Measurements from ENCODE around the gene SCCPDH.

The SCCPDH gene

DNA sequence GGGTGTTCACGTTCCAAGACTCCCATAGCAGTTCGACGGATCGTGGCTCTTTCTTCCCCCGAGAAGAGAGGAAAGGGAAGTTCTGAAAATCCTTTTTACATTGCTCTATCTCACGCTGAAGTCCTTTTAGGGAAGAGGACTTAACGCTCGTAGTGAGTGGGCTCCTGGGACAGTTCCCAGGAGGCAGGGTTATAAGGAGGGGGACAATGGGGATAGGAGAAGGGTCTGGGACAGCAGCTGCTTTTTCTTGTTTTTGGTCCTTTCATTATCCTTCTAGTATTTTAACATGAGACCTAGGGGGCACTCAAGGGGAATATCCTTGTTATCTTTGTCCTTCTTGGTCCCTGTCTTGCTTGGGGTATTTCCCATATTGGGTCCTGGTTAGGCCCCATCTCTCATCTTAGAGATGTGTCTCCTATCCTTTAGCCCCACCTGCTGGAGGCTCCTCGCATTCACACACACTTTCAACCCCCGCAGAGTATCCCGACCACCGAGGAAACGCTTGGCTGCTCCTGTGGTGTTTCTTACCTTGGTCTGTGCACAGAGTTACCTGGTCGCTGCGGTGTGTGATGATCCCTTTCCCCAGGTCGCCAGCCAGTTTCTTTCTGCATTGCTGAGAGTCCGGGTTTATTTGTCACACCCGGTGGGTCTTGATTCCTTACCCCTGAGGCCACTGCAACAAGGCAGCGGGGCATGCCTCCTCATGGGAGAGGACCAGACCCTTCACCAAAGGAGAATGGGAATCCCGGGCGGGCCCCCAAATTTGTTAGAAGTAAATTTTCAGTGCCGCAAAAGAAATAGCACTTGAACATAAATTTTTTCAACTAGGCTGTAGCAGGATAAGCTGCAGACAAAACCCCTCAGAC is 29.7 kb downstream of the SCCPDH start:
- peak; percentile 45 for DNase-seq

DNA sequence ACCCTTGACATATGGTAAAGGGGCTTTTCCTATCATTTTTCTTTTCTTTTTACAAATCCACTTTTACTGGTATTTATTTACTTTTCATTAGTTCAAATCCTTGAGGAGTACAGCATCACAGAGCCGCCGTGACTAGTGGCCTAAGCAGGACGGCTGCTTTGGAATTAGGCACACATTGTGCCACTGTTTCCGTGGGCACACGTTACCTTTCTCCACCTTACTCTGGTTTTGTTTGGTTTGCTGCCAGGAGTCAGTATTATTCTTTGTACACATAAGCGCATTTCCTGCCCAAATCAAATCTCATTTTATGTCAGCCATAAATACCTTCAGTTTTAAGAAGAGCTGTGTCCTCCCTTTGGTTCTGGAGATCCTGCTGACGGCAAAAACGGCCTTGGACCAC is 31.2 kb downstream of the SCCPDH start:
- DNase-seq: no peak

DNA sequence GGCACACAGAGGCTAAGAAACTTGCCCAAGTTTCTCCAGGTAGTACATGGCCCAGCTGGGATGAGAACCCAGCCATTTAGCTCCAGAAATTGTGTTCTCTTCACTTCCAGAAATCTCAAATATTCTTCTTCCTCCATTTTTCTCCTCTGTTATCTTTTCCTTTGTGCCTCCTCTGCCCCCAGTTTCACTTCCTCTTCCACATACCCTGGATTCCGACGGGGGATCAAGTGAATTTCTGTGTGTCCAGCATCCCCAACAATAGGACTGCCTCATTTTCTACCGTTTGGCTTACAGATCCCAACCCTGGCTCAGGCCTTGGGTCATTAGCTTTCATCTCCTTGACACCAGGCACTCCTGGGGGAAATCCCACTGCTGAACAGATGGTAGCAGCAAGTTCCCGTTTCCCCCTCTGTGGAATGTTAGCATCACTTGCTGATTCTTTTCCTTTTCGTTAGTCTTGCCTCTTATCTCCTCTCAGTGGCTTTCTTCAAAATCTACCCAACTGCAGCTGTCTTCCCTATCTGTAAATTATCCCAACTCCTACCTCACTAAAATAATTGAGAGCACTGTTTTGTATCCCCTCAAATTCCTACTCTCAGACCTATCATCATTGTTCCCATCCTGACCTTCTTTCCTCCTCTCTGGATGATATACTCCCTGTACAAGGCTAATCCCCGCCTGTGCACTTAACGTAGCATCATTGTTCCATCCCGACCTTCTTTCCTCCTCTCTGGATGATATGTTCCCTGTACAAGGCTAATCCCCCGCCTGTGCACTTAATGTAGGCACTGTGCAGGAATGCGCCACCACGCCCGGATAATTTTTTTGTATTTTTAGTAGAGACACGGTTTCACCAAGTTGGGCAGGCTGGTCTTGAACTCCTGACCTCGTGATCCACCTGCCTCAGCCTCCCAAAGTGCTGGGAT is 36.5 kb downstream of the SCCPDH start:
- DNase-seq: peak; percentile 65

DNA sequence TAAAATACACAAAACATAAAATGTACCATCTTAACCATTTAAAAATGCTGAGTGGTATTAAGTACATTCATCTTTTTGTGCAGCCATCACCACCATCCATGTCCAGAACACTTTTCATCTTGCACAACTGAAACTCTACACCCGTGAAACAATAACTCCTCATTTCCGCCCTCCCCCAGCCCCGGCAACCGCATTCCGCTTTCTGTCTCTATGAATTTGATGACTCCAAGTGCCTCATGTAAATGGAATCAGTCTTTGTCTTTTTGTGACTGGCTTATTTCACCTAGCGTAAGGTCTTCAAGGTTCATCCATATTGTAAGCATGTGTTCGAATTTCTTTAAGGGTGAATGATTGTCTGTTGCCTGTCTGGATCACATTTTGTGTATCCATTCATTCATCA is 37.2 kb downstream of the SCCPDH start:
- DNase-seq: no peak

DNA sequence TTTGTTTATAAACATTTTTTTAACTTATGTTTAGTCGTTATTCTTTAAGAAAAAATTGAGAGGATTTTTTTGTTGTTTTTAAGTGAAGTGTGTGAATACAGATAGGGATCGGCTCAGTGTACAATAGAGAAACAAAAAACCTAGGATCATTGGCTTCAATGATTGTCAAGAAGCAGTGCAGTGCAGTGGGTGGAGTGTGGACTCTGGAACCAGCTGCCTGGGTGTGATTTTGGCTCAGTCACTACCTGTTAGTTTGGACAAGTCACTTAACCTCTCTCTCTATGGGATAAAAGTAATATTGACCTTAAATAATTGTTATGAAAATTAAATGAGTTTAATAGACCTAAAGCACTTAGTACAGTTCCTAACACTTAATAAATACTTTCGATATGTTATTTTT is 41.3 kb downstream of the SCCPDH start:
- DNase-seq: no peak

DNA sequence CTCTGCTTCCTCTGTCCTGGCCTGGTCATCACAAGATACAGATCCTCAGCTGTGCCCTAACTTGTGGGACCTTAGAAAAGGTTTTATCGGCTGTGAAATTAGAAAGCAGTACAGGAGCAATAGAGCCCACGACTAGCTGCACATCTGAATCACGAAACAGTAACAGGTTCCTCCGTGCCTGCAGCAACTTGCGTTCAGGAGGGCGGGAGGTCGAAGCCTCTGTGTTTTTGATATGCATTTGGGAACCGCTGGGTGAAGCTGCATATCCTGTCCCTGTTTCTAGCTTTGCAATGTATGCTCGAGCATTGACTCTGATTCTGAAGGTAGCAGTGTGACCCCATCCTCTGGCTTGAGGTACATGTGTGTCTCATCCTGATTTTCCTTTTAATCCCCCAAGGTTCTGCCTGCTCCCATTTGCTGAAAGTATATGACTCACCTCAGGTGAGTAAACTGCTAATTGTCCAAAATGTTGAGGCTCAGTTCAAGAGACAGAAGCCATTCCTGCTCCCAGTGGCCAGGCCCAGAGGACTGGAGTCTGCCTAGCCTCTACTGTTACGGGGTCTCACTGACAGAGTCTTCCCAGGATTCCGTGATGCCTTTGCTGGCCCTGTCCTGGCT is 44.3 kb downstream of the SCCPDH start:
- no peak for DNase-seq

DNA sequence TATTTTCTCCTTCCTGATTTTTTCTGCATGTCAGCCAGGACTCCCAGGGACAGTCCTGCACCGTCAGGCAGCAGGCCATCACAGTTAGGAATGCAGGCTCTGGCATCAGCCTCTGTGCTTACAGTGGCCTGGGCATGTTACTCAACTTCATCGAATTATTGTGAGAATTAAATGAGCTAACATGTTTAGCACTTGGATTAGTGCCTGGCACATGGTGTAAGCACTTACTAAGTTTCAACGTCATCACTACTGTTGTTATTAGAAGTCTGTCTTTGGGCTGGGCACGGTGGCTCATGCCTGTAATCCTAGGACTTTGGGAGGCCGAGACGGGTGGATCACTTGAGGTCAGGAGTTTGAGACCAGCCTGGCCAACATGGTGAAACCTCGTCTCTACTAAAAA is 45.1 kb downstream of the SCCPDH start:
- DNase-seq: no peak

DNA sequence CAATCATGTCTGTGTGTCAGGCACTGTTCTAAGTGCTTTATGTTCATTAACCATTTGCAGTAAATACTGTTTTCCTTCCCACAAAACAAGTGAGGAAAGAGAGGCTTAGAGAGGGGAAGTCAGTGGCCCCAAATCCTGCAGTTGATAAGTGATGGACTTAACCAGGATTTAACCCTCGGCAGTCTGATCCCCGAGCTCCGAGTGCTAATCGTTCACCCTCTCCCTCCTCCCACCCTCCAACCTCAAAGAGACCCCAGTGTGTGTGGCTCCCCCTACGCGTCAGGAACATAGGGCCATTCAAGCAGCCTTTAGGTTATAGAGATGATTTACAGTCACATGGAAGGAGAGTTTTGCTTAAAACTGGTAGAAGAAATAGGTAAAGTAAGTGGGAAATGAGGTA is 47.2 kb downstream of the SCCPDH start:
- DNase-seq: no peak

DNA sequence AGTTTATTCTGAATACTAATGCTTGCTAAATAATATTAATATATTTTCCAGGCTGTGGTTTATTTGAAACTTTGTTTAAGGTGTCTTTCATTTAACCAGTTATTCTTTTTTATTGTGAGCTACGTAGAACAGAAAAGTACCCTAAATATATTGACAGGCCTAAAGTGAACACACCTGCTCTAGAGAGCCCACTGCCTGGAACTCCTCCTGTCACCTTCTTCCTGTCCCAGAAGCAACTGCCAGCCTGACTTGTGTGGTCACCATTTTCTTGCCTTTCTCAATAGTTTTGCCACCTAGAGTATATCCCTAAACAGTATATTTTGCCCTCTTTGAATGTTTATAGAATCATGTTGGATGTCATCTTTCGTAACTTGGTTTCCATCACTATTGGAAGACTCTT is 48.5 kb downstream of the SCCPDH start:
- DNase-seq: no peak

DNA sequence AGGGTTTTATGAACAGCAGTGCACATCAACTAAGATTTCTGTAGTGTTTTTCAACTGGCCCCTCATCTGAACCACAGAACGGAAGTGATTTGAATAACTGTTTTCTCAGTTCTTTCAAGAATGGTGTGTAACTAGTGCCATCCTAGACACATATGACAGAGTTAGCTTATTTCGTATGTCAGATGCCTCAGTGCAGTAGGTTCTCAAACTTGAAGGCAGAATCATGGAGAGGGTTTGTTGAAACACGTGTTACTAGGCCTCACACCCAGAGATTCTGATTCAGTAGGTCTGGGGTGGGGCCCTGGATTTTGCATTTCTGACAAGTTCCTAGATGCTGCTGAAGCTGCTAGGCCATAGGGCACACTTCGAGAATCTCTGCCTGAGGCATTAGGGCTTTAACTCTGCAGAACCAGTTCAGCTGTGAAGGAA is 49.0 kb downstream of the SCCPDH start:
- no peak for DNase-seq

DNA sequence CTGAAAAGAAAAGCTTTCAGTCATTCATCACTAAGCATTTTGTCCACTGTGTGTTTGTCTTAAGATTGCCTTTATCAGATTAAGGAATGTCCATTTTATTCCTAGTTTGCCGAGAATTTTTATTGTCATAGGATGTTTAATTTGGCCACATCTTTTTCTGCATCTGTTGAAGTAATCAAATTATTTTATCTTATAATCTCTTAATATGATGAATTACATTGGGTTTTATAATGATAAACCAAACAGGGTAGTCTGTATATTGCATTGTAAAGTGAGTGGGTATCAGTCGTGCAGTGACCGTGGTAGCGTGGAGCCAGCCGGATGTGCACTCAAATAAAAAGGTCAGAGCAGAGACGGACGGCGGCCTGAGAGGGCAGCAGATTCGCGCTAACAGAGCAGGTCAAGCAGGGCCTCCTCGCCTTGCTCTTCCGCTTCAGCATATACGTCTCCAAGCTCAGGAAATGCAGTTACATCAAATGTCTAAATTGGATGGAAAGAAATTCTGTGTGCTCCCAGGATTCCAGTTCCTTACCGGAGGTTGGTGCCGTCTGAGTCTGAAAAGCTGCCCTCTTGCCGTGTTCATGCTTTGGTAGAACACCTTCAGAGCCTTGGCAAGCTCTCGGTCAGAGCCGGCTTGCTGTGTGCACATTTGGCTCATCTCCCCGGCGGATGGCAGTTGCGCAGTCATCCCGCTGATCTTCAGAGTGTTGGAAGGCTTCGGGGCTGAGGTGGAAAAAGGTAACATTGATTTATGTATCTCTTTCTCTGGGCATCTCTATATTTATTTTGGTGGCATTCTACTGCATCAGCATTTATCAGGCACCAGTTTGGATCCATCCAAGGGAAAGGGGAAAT is 51.5 kb downstream of the SCCPDH start:
- DNase-seq: no peak

DNA sequence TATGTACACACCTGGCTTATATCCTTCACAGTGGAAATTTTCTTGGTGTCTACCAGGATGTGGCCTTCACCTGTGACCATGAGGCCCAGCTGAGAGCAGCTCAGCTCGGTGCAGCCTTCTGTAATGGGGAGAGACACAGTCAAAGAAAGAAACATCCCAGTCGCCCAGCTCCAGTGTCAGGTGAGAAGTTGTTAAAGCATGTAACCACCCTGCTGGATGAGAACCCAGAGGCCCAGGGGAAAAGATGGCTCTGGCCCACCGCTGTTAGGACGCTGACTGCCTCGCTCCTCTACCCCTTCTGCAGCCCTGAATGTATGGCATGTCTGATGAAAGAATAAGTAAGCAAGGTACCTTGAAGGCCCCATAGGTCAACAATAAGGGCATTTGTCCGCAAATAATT is 52.7 kb downstream of the SCCPDH start:
- DNase-seq: no peak

DNA sequence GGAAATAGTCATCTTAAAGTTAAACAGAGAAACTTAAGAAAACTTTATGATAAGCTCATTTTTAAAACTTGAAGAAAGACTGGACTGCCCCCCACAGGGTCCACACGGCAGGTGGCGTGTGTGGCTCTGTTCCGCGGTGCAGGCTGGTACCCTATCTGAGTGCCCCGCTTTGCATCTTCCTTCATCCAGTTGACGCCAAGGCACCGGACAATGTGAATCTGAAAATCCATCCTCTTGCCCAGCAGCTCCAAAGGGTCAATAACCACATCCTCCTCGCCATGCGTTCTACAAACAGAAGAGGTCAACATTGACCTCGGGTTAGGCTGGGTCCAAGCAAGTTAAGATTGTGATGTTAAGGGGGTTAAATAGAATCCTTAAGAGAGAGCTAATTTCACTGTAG is 54.5 kb downstream of the SCCPDH start:
- DNase-seq: no peak

DNA sequence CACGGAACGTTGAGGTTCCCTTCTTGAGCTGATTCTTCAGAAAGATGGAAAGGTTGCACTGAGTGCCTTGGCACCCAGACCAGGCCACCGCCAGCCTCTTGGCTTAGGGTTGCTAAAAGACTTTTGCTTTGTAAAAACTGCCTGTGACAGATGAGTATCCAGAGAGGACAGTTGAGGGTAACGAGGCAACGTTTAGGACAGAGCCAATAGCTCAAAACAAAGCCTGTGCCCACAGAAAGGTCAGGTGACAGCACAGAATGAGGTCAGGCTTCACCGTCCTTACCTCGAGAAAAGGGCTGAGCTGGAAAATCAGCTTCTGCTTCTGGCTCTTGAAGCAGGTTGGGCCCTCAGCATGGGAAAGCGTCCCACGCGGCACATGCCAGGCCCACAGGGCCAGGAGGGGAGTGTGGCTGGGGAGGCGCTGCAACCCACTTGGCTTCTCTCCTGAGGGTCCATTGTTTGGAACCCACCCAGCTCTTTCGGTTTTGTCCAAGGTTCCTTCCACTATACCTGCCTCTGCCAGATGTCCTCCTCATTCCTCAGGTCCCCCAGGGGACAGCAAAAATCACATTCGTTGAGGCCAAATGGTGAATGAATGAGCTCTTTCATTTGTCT is 55.5 kb downstream of the SCCPDH start:
- DNase-seq: no peak

DNA sequence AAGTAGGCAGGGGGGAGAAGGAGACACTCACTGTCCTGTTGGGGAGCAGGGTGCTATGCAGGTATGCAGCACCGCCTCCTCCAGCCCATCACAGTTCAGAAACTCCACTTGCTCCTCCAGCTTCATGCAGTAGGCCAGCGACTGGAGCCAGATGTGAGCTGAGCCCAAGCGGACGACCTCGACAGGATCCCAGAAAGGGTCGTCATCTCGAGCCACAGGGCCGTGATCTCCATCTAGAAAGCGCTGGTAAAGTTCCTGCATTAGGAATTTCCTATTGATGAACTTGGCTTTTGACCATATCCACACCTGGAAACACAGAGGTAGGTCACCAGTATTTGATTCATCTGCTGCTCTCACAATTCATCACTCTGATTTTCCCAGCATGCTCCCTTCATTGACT is 56.1 kb downstream of the SCCPDH start:
- no peak for DNase-seq

DNA sequence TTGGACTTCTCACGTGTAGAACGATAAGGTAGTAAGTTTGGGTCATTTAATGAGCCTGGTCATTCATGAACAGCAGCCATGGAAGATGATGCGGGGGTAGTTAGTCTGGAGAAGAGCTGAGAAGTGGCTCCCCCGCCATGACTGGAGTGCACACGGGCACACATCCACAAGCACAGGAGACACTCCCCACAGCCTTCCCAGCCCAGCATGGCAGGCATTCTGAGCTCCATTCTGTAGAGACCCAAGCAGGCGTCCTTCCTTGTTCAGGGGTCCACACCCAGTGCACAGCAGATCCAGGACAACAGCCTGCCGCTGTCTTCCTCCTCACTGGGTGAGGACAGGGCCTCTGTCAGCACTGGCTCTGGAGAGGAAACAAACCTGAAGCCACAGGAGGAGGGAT is 57.0 kb downstream of the SCCPDH start:
- no peak for DNase-seq

DNA sequence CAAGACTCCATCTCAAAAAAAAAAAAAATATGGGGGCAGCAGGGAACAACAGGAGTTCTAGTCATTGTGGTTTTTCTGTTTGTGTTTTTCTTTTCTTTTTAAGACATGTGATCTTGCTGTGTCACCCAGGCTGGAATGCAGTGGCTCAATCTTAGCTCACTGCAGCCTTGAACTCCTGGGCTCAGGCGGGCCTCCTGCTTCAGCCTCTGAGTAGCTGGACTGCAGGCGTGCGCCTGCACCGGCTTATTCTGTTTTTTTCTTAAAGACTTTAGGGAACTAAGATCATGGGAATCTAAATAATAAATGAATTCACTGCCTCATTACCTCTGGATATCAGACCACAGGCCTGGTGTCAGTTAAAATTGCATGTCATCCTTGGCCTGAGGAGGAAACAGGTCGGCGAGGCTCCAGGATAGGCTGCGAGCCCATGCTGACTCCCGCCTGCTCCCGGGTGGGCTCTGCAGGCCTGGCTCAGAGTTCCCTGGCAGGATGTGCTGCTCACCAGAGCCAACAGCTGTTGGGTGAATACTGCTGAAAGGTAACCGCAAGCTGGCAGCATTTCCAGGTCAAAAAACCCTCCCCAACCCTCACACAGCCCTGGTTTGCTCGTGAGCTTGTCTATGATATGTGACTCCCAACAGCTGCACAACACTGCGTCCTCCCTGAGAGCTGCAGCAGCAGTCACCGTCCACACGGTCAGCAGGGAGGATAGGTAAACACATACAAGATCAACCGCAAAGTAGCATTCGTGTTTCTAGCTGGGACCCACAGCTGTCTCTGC is 58.1 kb downstream of the SCCPDH start:
- peak; percentile 43 for DNase-seq

DNA sequence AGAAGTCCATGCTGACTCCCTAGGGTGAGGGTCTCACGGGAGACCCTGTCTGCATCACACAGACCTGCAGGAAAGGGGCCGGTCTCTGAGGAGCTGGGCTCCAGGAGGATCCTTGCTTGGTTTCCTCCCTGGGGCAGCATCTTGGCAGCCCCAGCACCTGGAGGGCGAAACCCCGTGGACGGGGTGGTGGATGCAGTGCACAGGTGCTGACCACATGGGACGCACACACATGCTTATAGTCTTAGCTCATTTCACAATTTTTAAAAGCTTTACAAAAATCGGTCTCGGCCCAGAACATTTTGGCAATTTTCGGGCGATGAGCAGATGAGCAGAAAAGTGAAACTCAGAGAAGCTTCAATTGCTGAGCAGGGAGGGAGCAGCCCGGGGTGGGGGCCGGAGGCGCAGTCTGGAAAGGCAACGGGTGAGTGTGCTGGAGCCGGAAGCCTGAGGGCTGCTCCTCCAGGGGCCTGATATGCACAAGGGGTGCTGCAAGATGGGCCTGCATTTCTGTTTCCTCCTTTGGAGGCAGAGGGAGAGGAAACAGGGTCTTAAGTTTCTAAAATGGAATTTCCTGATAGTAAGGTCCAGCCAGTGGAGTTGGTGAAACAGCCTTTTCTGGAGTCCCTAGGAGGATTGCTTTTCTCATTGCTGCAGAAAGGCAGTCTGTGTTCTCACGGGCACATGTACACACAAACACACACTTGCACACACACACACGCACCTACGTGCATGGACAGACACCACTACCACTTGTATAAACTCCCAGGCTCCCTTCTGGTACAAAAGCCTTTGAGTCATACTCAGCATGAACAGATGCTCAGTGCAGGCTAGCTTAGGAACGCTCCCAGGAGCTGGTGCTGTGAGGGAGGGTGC is 60.6 kb downstream of the SCCPDH start:
- peak; percentile 68 for DNase-seq

DNA sequence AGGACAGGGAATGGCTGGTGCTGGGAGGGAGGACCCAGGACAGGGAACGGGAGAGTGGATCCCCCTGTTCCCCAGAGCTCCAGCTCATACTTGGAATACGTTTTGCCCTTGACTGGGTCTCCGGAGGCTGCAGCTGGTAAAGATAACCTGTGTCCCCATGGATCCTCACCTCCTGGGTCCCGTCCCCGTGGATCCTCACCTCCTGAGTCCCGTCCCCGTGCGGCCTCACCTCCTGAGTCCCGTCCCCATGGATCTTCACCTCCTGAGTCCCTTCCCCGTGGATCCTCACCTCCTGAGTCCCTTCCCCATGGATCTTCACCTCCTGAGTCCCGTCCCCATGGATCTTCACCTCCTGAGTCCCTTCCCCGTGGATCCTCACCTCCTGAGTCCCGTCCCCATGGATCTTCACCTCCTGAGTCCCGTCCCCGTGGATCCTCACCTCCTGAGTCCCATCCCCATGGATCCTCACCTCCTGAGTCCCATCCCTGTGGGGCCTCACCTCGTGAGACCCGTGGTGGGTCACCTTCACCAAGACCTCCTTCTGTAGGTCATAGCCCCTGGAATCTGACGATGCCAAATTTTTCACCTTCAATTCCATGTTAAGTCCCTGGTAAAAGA is 61.4 kb downstream of the SCCPDH start:
- no peak for DNase-seq
